Measurements from ENCODE around the gene RETREG3. TPM values are rescaled to one million over a fixed set of nuclear protein-coding genes. Genes with fewer than 3 reads are reported as not detected.

The RETREG3 gene
- total and polyA plus RNA-seq, 2 of the 13 experiments (the other 11 are each of a cell fraction or from before 2014, with no cell fraction given): 47.0 to 55.8 TPM

GRCh38 chr17:42536372-42537155 lies 72.6 kb downstream of the RETREG3 start (continued):
- peak; percentile 89 for TF ChIP-seq ATF2 (CRISPR knock-in tag; IDR thresholded peaks at IDR 0.05)
- TF ChIP-seq POLR2A (IDR thresholded peaks at IDR 0.05; ENCODE audit: insufficient read depth in 1 of 2, low read depth in 2 of 2, low read length in 2 of 2): peak; percentile 37 to 47; a peak in 2 of 4 replicates
- no peak for TF ChIP-seq ZNF569 (CRISPR knock-in tag; IDR thresholded peaks at IDR 0.05; ENCODE audit: borderline replicate concordance)
- TF ChIP-seq ZNF556 (CRISPR knock-in tag; IDR thresholded peaks at IDR 0.05; ENCODE audit: borderline replicate concordance): peak; percentile 65; the same call in 1 of the 2 replicates
- no peak for TF ChIP-seq CREB1 (IDR thresholded peaks at IDR 0.05)
- TF ChIP-seq CREB1 (CRISPR knock-in tag; IDR thresholded peaks at IDR 0.05): no peak
- TF ChIP-seq USF2 (IDR thresholded peaks at IDR 0.05; ENCODE audit: low read depth, low read length): peak; percentile 14; the same call in 1 of the 2 replicates
- no peak for TF ChIP-seq USF2 (CRISPR knock-in tag; IDR thresholded peaks at IDR 0.05; ENCODE audit: borderline replicate concordance)
- no peak for TF ChIP-seq HNF4G (IDR thresholded peaks at IDR 0.05; ENCODE audit: borderline replicate concordance, low read depth, low read length)
- TF ChIP-seq HNF4G (CRISPR knock-in tag; IDR thresholded peaks at IDR 0.05; ENCODE audit: borderline replicate concordance, low read depth): peak; percentile 42; the same call in 1 of the 2 replicates
- no peak for TF ChIP-seq ZNF431 (CRISPR knock-in tag; IDR thresholded peaks at IDR 0.05; ENCODE audit: borderline replicate concordance, low read depth)
- TF ChIP-seq PRDM10 (CRISPR knock-in tag; IDR thresholded peaks at IDR 0.05; ENCODE audit: low read depth): peak; percentile 63
- TF ChIP-seq CHD4 (IDR thresholded peaks at IDR 0.05; ENCODE audit: borderline replicate concordance, low read length): no peak
- TF ChIP-seq DPF2 (CRISPR knock-in tag; IDR thresholded peaks at IDR 0.05; ENCODE audit: borderline replicate concordance, low read depth): no peak
- no peak for TF ChIP-seq RFX1 (IDR thresholded peaks at IDR 0.05)
- no peak for TF ChIP-seq CEBPB (IDR thresholded peaks at IDR 0.05; ENCODE audit: borderline replicate concordance, low read depth, low read length)
- 0 out of 2 replicates have a peak, but pooled peaks have one; percentile 7 for TF ChIP-seq GZF1 (CRISPR knock-in tag; IDR thresholded peaks at IDR 0.05)
- peak; percentile 78 for TF ChIP-seq ZNF501 (CRISPR knock-in tag; IDR thresholded peaks at IDR 0.05)
- TF ChIP-seq SNRNP70 (IDR thresholded peaks at IDR 0.05; ENCODE audit: low read depth, low read length): no peak
- peak; percentile 54 for TF ChIP-seq CCAR2 (optimal IDR thresholded peaks at IDR 0.05; ENCODE audit: low read depth, low read length)
- TF ChIP-seq ZNF83 (CRISPR knock-in tag; IDR thresholded peaks at IDR 0.05; ENCODE audit: borderline replicate concordance): no peak
- peak; percentile 28 for TF ChIP-seq ZFYVE20 (CRISPR knock-in tag; IDR thresholded peaks at IDR 0.05; ENCODE audit: borderline replicate concordance, low read depth)
- no peak for TF ChIP-seq ZNF850 (CRISPR knock-in tag; conservative IDR thresholded peaks at IDR 0.05)
- TF ChIP-seq ETV6 (CRISPR knock-in tag; conservative IDR thresholded peaks at IDR 0.05): peak; percentile 89; the same call in 1 of the 2 replicates

All from HepG2 (cell line).